GM12874 (cell line): Measurements from ENCODE around the gene TTLL10.

Experiments used
- TF ChIP-seq, protein P1 (sequence below): IDR thresholded peaks from 2 replicates; pipeline ENCODE4 v1.5.1; 2011; ENCODE audit warnings: low read depth, mild to moderate bottlenecking, control low read depth, low read length, moderate library complexity; ENCODE audit not compliant: insufficient read depth

Gene TTLL10

DNA sequence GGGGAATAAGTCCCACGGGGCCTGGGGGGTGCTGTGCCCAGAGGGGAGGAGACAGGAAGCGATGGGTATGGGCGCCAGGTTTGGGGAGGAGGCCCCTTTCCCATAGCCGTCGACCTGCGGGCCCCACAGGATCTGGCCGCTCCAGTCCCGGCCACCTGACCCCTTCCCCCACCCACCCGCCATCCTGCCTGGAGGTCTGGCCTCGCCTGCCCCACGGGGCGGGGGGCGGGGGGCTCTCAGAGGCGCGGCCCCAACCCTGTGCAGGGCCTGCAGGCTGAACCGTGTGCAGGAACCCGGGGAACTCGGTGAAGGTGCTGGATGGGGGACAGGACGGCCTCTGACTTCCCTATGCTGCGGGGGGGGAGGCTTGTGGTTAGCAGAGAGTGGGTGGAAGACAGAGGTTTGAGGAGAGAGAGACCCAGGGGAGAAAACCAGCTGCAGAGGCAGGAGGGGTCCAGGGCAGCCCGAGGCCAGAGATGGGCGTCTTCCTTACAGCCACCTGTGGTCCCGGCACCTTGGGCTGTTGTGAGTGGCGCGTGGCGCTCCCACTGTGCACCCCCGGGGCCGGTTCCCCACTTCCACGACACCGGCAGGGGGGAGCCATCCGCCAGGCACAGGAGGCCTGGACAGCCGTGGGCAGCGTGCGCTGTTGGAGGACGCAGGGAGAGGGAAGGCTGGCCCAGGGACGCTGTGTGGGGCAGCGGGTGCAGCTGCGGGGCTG is 35.2 kb downstream of the TTLL10 start:
- TF ChIP-seq, protein P1, sequence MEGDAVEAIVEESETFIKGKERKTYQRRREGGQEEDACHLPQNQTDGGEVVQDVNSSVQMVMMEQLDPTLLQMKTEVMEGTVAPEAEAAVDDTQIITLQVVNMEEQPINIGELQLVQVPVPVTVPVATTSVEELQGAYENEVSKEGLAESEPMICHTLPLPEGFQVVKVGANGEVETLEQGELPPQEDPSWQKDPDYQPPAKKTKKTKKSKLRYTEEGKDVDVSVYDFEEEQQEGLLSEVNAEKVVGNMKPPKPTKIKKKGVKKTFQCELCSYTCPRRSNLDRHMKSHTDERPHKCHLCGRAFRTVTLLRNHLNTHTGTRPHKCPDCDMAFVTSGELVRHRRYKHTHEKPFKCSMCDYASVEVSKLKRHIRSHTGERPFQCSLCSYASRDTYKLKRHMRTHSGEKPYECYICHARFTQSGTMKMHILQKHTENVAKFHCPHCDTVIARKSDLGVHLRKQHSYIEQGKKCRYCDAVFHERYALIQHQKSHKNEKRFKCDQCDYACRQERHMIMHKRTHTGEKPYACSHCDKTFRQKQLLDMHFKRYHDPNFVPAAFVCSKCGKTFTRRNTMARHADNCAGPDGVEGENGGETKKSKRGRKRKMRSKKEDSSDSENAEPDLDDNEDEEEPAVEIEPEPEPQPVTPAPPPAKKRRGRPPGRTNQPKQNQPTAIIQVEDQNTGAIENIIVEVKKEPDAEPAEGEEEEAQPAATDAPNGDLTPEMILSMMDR, result no peak

- TF ChIP-seq, protein P1, result no peak
Observed at GRCh38 chr1:1210726-1211540, 37.3 kb downstream of the TTLL10 start.

- TF ChIP-seq, protein P1, result no peak
Observed at GRCh38 chr1:1211541-1212441, 38.1 kb downstream of the TTLL10 start.

DNA sequence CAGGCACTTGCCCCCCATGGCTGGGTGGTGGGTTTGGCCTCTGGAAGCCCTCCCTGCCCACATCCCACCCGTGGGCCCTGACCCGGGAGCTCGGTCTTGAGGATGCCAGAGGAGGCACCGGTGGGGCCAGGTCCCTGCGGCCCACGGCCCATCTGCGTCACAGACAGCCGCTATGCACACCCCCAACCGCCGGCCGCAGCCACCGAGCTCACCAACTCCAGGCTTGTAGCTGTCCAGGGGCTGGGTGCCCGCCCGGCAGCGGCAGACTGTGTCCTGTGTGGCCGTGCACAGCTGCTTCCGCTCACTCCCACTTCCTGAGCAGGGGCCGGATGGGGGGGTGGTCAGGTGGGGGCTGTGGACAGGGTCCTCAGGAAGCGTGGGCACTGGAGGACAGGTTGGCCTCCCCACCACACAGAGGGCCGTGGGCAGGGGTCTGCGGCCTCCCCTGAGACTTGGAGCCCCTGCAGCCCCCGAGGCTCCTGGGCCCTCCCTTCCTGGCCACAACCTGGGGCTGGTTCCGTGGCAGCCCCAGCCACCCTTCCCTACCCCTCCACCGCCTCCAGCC is 39.2 kb downstream of the TTLL10 start:
- TF ChIP-seq, protein P1, result no peak

DNA sequence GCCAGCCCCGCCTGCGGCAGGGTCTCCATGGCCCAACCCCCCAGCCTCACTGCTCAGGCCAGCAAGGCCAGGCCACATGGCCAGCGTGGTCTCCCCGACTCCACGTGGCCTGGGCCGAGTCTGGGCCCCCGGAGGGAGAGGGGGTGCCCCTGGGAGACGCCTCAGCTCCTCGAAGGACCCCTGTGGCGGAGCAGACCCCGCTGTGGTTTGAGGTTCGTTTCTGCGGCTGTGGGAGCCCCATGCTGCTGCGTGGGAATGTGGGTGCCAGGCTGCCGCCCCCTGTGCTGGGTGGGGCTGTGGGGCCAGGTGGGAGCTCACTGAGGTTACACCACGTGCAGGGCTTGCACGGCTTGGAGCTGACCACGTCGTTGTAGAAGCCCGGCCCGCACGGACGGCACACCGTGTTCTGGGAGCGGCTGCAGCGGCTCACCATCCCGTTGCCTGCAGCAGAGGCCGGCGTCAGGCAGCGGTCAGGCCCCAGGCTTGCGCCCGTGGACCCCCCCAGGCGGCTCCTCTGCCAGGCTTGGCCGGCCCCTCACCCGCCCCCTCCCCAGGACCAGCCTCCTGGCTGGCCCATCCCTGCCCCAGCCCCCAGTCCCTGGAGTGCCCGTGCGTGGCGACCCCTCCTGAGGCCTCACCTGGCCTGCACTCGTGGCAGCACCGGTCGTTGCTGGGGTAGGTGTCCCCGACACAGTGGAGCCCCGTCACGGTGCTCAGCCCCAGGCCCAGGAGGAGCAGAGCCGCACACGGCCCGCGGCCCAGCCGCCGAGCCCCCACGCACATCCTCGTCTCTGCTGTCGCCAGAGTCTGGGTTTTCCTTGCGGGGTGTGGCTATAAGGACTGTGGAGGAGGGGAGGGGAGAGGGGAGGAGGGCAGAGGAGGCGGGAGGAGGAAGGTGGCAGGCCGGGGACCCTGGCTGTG is 39.9 kb downstream of the TTLL10 start, which contains the start of gene TNFRSF4:
TSS of gene TNFRSF4 (minus strand) at position 809 of the 921 bp plus-strand sequence. CDS start at position 783, 26 bp downstream.
- TF ChIP-seq, protein P1, result no peak

GRCh38 chr1:1215080-1215676 is 41.5 kb downstream of the TTLL10 start:
- TF ChIP-seq, protein P1, result no peak
